ENCODE data around the gene AKAP13.

DNA sequence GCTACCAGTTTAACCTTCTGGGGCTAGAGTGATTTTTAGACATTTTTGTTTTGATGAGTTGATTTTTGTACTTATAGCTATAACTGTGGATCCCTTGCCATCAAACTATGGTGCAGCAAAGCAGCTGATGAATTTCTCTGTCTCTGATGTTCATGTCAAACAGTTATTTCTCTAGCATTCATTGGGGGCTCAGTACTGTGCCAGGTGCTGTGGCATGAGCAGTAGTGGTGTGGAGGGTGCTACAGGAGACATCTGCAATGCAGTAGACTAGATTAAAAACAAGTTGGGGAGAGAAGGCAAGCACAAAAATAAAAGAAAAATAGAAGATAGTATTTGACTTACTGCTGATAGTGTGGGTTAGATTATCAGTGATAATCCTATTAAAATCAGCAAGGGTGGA is 95.3 kb downstream of the AKAP13 start:
- no peak for TF ChIP-seq POLR2A (IDR thresholded peaks at IDR 0.05)
- TF ChIP-seq, protein P1, sequence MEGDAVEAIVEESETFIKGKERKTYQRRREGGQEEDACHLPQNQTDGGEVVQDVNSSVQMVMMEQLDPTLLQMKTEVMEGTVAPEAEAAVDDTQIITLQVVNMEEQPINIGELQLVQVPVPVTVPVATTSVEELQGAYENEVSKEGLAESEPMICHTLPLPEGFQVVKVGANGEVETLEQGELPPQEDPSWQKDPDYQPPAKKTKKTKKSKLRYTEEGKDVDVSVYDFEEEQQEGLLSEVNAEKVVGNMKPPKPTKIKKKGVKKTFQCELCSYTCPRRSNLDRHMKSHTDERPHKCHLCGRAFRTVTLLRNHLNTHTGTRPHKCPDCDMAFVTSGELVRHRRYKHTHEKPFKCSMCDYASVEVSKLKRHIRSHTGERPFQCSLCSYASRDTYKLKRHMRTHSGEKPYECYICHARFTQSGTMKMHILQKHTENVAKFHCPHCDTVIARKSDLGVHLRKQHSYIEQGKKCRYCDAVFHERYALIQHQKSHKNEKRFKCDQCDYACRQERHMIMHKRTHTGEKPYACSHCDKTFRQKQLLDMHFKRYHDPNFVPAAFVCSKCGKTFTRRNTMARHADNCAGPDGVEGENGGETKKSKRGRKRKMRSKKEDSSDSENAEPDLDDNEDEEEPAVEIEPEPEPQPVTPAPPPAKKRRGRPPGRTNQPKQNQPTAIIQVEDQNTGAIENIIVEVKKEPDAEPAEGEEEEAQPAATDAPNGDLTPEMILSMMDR (IDR thresholded peaks at IDR 0.05): no peak
- no peak for TF ChIP-seq POLR2AphosphoS5 (IDR thresholded peaks at IDR 0.05)
- TF ChIP-seq EP300 (IDR thresholded peaks at IDR 0.05): no peak
